PC-9 (cell line): ENCODE measurements around the gene KIT. TPM values are rescaled to one million over a fixed set of nuclear protein-coding genes. Genes with fewer than 3 reads are reported as not detected.
A peak's percentile ranks its signal among the peaks of the same experiment; 100 is the strongest.

Source experiments
- BruUV-seq: library from RNA; stranded (reverse); fragments of 400-500 nt; replicated peaks from 2 replicates; lab custom pipeline; 2021; lab: Mats Ljungman, UMichigan
- CTCF ChIA-PET: fragments of 300-600 bp; sonication (Branson Sonifier 250); formaldehyde crosslinking; loops from one replicate; lab custom pipeline; 2022; ENCODE audit warnings: antibody characterized with exemption; lab: Charles Lee
- POLR2A ChIA-PET: fragments of 300-600 bp; sonication (Branson Sonifier 250); formaldehyde crosslinking; loops from one replicate; lab custom pipeline; 2022; ENCODE audit warnings: antibody characterized with exemption; ENCODE audit not compliant: unreplicated experiment; lab: Charles Lee
- DNase-seq, 2 experiments: peaks; one replicate each; pipeline versions ENCODE4 v3.0.0 to v3.0.0-alpha.2; 2015 to 2022; ENCODE audit warnings: mixed read lengths in 1 of 2
- H2AFZ ChIP-seq: fragments of 200-600 bp; sonication (generic); 2 replicates; pipeline ENCODE4 v1.8.1; 2017; ENCODE audit warnings: antibody characterized with exemption
- H3F3A ChIP-seq: fragments of 200-600 bp; sonication (generic); 2 replicates; pipeline ENCODE4 v1.8.1; 2017; ENCODE audit warnings: antibody characterized with exemption, mild to moderate bottlenecking, low read depth; ENCODE audit not compliant: insufficient read depth
- H3K27ac ChIP-seq: fragments of 200-600 bp; sonication (generic); 2 replicates; pipeline ENCODE4 v1.6.1; 2016; ENCODE audit warnings: mixed run types
- H3K27me3 ChIP-seq: fragments of 200-600 bp; sonication (generic); 2 replicates; pipeline ENCODE4 v1.6.1; 2016; ENCODE audit warnings: low read depth, mixed run types; ENCODE audit not compliant: insufficient read depth
- H3K36me3 ChIP-seq: fragments of 200-600 bp; sonication (generic); 2 replicates; pipeline ENCODE4 v1.6.1; 2016; ENCODE audit warnings: low read depth, mixed run types
- H3K4me1 ChIP-seq: fragments of 200-600 bp; sonication (generic); replicated peaks from 2 replicates; pipeline ENCODE4 v1.6.1; 2016; ENCODE audit warnings: mixed run types; ENCODE audit not compliant: insufficient read depth
- H3K4me2 ChIP-seq: fragments of 200-600 bp; sonication (generic); 2 replicates; pipeline ENCODE4 v1.6.1; 2017; ENCODE audit warnings: mixed run types
- H3K4me3 ChIP-seq: fragments of 200-600 bp; sonication (generic); 2 replicates; pipeline ENCODE4 v1.6.1; 2016; ENCODE audit warnings: mixed run types
- H3K79me2 ChIP-seq: fragments of 200-600 bp; sonication (generic); 2 replicates; pipeline ENCODE4 v1.6.1; 2017; ENCODE audit warnings: low read depth, mixed run types
- H3K9me2 ChIP-seq: fragments of 200-600 bp; sonication (generic); 2 replicates; pipeline ENCODE4 v1.8.1; 2017; ENCODE audit warnings: mild to moderate bottlenecking; ENCODE audit not compliant: insufficient read depth
- H3K9me3 ChIP-seq: fragments of 200-600 bp; sonication (generic); 2 replicates; pipeline ENCODE4 v1.8.1; 2016; ENCODE audit warnings: low read depth; ENCODE audit not compliant: insufficient read depth
- H4K20me1 ChIP-seq: fragments of 200-600 bp; sonication (generic); 2 replicates; pipeline ENCODE4 v1.8.1; 2017; ENCODE audit not compliant: insufficient read depth
- EZH2 ChIP-seq: fragments of 200-600 bp; sonication (generic); IDR thresholded peaks from 2 replicates; pipeline ENCODE4 v1.8.0; 2017; ENCODE audit warnings: antibody characterized with exemption, low read depth
- intact Hi-C: fragments of 100-400 bp; cut with micrococcal nuclease; formaldehyde crosslinking; loops from one replicate; pipeline ENCODE4 v1.10.0; 2022; ENCODE audit not compliant: unreplicated experiment
- total RNA-seq: library from RNA; stranded (reverse); gene quantifications from 2 replicates; pipeline ENCODE4 v1.2.3, GENCODE V29; 2021
- TF ChIP-seq, protein P1 (sequence below): fragments of 200-600 bp; sonication (generic); conservative IDR thresholded peaks from 2 replicates; pipeline ENCODE4 v1.6.1; 2017; ENCODE audit warnings: mixed run types, antibody characterized with exemption, mild to moderate bottlenecking, moderate library complexity

KIT gene
- total RNA-seq, 1 experiment from 2014 or later = not detected

DNA sequence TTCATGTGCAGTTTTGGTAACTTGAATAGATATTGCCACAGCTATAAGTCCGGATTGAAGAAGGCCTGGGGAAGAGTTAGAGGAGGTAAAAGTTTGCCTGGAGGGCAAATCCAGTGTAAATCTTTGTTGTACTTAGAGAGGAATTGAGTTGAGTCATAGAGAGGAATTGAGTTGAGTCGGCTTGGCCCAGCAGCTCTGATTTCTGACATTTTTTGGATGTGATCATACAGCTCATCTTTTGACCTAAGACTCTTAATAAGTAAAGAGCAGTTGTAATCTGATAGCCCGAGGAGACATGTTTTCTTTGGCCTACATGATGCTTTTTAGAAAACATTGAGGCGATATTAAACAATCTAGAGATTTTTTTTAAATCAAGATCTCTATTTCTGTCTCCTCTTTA is 3.9 kb downstream of the KIT start:
- BruUV-seq = no TSS peak
- CTCF ChIA-PET = no interaction called here
- Histone ChIP-seq H3K79me2 (no peaks in the 10 kb centered on the region), H3K27ac (no peak overlapping the region), H4K20me1 (no peaks in the 10 kb centered on the region), H3K36me3 (no peaks in the 10 kb centered on the region), H2AFZ (no peak overlapping the region), H3K9me3 (no peaks in the 10 kb centered on the region), H3K9me2 (no peaks in the 10 kb centered on the region), H3K4me2 (no peak overlapping the region), H3K27me3 (no peaks in the 10 kb centered on the region), H3K4me3 (no peak overlapping the region), H3F3A (no peaks in the 10 kb centered on the region), H3K4me1 (no peaks in the 10 kb centered on the region)
- POLR2A ChIA-PET = no interaction called here
- intact Hi-C loops = no loop called here
- TF ChIP-seq EZH2 = no peak
- TF ChIP-seq, protein P1, sequence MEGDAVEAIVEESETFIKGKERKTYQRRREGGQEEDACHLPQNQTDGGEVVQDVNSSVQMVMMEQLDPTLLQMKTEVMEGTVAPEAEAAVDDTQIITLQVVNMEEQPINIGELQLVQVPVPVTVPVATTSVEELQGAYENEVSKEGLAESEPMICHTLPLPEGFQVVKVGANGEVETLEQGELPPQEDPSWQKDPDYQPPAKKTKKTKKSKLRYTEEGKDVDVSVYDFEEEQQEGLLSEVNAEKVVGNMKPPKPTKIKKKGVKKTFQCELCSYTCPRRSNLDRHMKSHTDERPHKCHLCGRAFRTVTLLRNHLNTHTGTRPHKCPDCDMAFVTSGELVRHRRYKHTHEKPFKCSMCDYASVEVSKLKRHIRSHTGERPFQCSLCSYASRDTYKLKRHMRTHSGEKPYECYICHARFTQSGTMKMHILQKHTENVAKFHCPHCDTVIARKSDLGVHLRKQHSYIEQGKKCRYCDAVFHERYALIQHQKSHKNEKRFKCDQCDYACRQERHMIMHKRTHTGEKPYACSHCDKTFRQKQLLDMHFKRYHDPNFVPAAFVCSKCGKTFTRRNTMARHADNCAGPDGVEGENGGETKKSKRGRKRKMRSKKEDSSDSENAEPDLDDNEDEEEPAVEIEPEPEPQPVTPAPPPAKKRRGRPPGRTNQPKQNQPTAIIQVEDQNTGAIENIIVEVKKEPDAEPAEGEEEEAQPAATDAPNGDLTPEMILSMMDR = no peak
- peak in 1 of 2 experiments; percentile 52 for DNase-seq

DNA sequence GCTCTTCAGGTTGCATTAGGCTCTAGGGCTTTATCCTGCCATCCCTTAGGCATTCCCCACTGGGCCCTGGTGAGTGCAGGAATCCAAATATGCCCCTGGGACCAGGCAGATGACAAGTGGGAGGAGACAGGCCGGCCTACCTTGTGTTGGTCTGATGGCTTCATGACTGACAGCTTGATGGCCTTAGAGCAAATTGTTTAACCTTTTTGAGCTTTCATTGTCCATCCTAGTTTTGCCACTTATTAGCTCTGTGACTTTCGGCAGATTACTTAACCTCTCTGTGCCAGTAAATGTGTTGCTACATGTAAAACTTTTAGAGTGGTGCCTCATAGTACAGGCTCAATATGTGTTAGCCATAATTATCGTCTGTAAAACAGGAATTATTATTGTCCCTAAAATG is 4.4 kb downstream of the KIT start:
- no peaks in the 10 kb centered on the region for H3K9me2 ChIP-seq
- POLR2A ChIA-PET = no interaction called here
- no TSS peak for BruUV-seq
- no peak overlapping the region for H3K27ac ChIP-seq
- no peaks in the 10 kb centered on the region for H4K20me1 ChIP-seq
- no peaks in the 10 kb centered on the region for H3K36me3 ChIP-seq
- H3K4me1 ChIP-seq = no peaks in the 10 kb centered on the region
- no peak overlapping the region for H3K4me3 ChIP-seq
- no peak for TF ChIP-seq EZH2
- TF ChIP-seq, protein P1 = no peak
- H2AFZ ChIP-seq = no peak overlapping the region
- H3K9me3 ChIP-seq = no peaks in the 10 kb centered on the region
- DNase-seq = no peak
- CTCF ChIA-PET = no interaction called here
- H3K27me3 ChIP-seq = no peaks in the 10 kb centered on the region
- intact Hi-C loops = no loop called here
- no peaks in the 10 kb centered on the region for H3K79me2 ChIP-seq
- H3F3A ChIP-seq = no peaks in the 10 kb centered on the region
- no peak overlapping the region for H3K4me2 ChIP-seq

DNA sequence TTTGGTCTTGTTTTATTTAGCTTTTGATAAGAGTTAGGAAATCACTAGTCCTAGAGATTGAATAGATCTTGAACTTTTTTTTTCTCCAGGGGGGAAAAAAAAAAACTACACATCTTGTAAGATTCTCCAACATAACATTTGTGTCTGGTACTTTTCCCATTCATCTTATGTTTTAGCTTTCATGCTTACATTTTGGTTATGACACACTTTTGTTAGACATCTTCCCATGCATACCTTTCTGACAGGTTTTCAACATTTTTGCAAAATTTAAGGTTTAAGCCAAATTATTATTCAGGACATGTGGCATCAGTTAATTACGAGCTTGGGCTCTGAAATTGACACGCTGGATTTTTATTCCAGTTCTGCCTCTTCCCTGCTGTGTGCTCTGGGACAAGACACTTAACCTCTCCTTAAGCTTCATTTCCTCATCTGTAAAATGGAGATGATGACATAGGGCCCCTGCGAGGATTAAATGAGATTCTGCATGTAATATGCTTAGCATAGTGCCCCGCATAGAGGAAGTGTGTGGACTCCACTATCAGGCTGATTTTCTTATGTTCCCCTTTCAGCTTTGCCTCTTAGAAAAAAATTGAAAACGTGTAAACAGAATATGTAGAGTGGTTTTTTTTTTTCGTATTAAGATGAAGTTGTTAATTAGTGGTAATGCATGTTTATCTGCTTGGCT is 5.3 kb downstream of the KIT start:
- POLR2A ChIA-PET = no interaction called here
- no peak overlapping the region for H3K4me2 ChIP-seq

More for the DNA sequence above, 5.3 kb downstream of the KIT start:
- TF ChIP-seq, protein P1 = no peak
- TF ChIP-seq EZH2 = no peak
- Histone ChIP-seq H3K79me2 (no peaks in the 10 kb centered on the region), H4K20me1 (no peaks in the 10 kb centered on the region), H2AFZ (no peak overlapping the region), H3F3A (no peaks in the 10 kb centered on the region), H3K4me3 (no peak overlapping the region), H3K4me1 (no peaks in the 10 kb centered on the region), H3K27me3 (no peaks in the 10 kb centered on the region), H3K9me2 (no peaks in the 10 kb centered on the region), H3K36me3 (no peaks in the 10 kb centered on the region), H3K27ac (no peak overlapping the region), H3K9me3 (no peaks in the 10 kb centered on the region)
- CTCF ChIA-PET = no interaction called here
- no peak for DNase-seq
- intact Hi-C loops = no loop called here
- BruUV-seq = no TSS peak
